ENCODE results near the gene SMTNL2.

GRCh38 chr17:4609761-4610160, 25.4 kb downstream of the SMTNL2 start:
- TF ChIP-seq CTCF (IDR thresholded peaks at IDR 0.05): no peak
- TF ChIP-seq POLR2A (IDR thresholded peaks at IDR 0.05): no peak
